Neural cell (in vitro differentiated cells): Measurements from ENCODE around the gene MACROH2A2. TPM values are rescaled to one million over a fixed set of nuclear protein-coding genes. Genes with fewer than 3 reads are reported as not detected.

Experiments used
- H2AFZ ChIP-seq: fragments of 200-600, 300-800 bp; sonication (generic), shearing (Covaris generic); 2 replicates; pipeline ENCODE4 v1.6.0; 2014; ENCODE audit warnings: low read depth, mild to moderate bottlenecking, antibody characterized with exemption, low read length, moderate library complexity
- H3F3A ChIP-seq: fragments of 200-600 bp; shearing (Covaris generic); 2 replicates; pipeline ENCODE4 v1.6.1; 2016; ENCODE audit warnings: mild to moderate bottlenecking, moderate library complexity, mixed read lengths, antibody characterized with exemption, low read length; ENCODE audit not compliant: insufficient read depth, poor library complexity, severe bottlenecking
- H3K27ac ChIP-seq: fragments of 200-600, 300-800 bp; sonication (generic), shearing (Covaris generic); 2 replicates; pipeline ENCODE4 v1.5.1; 2014; ENCODE audit warnings: mild to moderate bottlenecking, low read length, moderate library complexity
- H3K27me3 ChIP-seq: fragments of 300-800, 200-600 bp; sonication (generic), shearing (Covaris generic); 2 replicates; pipeline ENCODE4 v1.6.0; 2014; ENCODE audit warnings: mild to moderate bottlenecking, low read depth, low read length, moderate library complexity; ENCODE audit not compliant: insufficient read depth
- H3K36me3 ChIP-seq: fragments of 300-800, 200-600 bp; sonication (generic), shearing (Covaris generic); 2 replicates; pipeline ENCODE4 v1.5.1; 2014; ENCODE audit warnings: mild to moderate bottlenecking, antibody characterized with exemption, low read length, moderate library complexity; ENCODE audit not compliant: insufficient read depth
- H3K4me2 ChIP-seq: fragments of 300-800, 200-600 bp; sonication (generic), shearing (Covaris generic); 2 replicates; pipeline ENCODE4 v1.6.0; 2014; ENCODE audit warnings: mild to moderate bottlenecking, low read length
- H3K4me3 ChIP-seq: fragments of 300-800, 200-600 bp; sonication (generic), shearing (Covaris generic); 2 replicates; pipeline ENCODE4 v1.5.1; 2014; ENCODE audit warnings: mild to moderate bottlenecking, low read length, moderate library complexity
- H3K79me2 ChIP-seq: fragments of 200-600 bp; shearing (Covaris generic); replicated peaks from 2 replicates; pipeline ENCODE4 v1.6.0; 2014; ENCODE audit warnings: mild to moderate bottlenecking, low read length, moderate library complexity; ENCODE audit not compliant: insufficient read depth
- H3K9ac ChIP-seq: fragments of 300-800, 200-600 bp; sonication (generic), shearing (Covaris generic); 2 replicates; pipeline ENCODE4 v1.6.1; 2016; ENCODE audit warnings: mild to moderate bottlenecking, low read length, mixed read lengths
- H3K9me2 ChIP-seq: fragments of 200-600 bp; shearing (Covaris generic); 2 replicates; pipeline ENCODE4 v1.6.1; 2016; ENCODE audit warnings: mild to moderate bottlenecking, low read length, mixed read lengths; ENCODE audit not compliant: insufficient read depth
- H3K9me3 ChIP-seq: fragments of 200-600, 300-800 bp; sonication (generic), shearing (Covaris generic); 2 replicates; pipeline ENCODE4 v1.6.1; 2016; ENCODE audit warnings: mild to moderate bottlenecking, mixed run types, low read length, moderate library complexity, mixed read lengths
- H4K20me1 ChIP-seq: fragments of 200-600 bp; shearing (Covaris generic); 2 replicates; pipeline ENCODE4 v1.6.1; 2016; ENCODE audit warnings: mild to moderate bottlenecking, mixed run types; ENCODE audit not compliant: insufficient read depth
- CTCF ChIP-seq: fragments of 450-650 bp; IDR thresholded peaks from 2 replicates; pipeline ENCODE4 v1.5.1; 2014; ENCODE audit warnings: antibody characterized with exemption, mild to moderate bottlenecking, moderate library complexity; ENCODE audit not compliant: poor library complexity, severe bottlenecking
- EP300 ChIP-seq: fragments of 450-650 bp; conservative IDR thresholded peaks from 2 replicates; pipeline ENCODE4 v1.6.1; 2014; ENCODE audit warnings: antibody characterized with exemption, mild to moderate bottlenecking, moderate library complexity; ENCODE audit not compliant: poor library complexity, severe bottlenecking
- EZH2 ChIP-seq: fragments of 200-600, 300-800 bp; shearing (Covaris generic), sonication (generic); IDR thresholded peaks from 2 replicates; pipeline ENCODE4 v1.6.1; 2014; ENCODE audit warnings: antibody characterized with exemption, low read length, borderline replicate concordance, mild to moderate bottlenecking; ENCODE audit not compliant: insufficient read depth, poor library complexity, severe bottlenecking
- MXI1 ChIP-seq: fragments of 450-650 bp; conservative IDR thresholded peaks from 2 replicates; pipeline ENCODE4 v1.6.1; 2014; ENCODE audit warnings: antibody characterized with exemption, mild to moderate bottlenecking; ENCODE audit not compliant: poor library complexity, severe bottlenecking
- POLR2AphosphoS5 ChIP-seq: IDR thresholded peaks from 2 replicates; pipeline ENCODE4 v1.6.1; 2012
- RAD21 ChIP-seq: fragments of 450-650 bp; conservative IDR thresholded peaks from 2 replicates; pipeline ENCODE4 v1.6.1; 2014; ENCODE audit warnings: antibody characterized with exemption, mild to moderate bottlenecking, moderate library complexity
- REST ChIP-seq: IDR thresholded peaks from 2 replicates; pipeline ENCODE4 v1.6.1; 2012; ENCODE audit warnings: borderline replicate concordance
- SMC3 ChIP-seq: fragments of 450-650 bp; conservative IDR thresholded peaks from 2 replicates; pipeline ENCODE4 v1.6.1; 2014; ENCODE audit warnings: antibody characterized with exemption, mild to moderate bottlenecking, moderate library complexity; ENCODE audit not compliant: poor library complexity
- TAF1 ChIP-seq: IDR thresholded peaks from 2 replicates; pipeline ENCODE4 v1.6.1; 2012; ENCODE audit warnings: low read depth
- polyA plus RNA-seq: library from polyadenylated mRNA; depleted of rRNA; stranded (reverse); fragments of >200 nt; gene quantifications from 2 replicates; pipeline ENCODE4 v1.2.3, GENCODE V29; 2014

The MACROH2A2 gene
- polyA plus RNA-seq, 1 donor from 2014 or later, result 173 TPM

GRCh38 chr10:70131560-70131937 lies 78.9 kb downstream of the MACROH2A2 start:
- TF ChIP-seq REST (no peak), CTCF (no peak), RAD21 (no peak), EZH2 (no peak), TAF1 (no peak), EP300 (no peak), POLR2AphosphoS5 (no peak), MXI1 (no peak), SMC3 (no peak)

GRCh38 chr10:70132098-70133029 lies 79.7 kb downstream of the MACROH2A2 start, which contains the start of gene AIFM2:
TSS of gene AIFM2 (minus strand) at chr10:70132825. CDS start at chr10:70124084, 8,741 bp downstream.
- Histone ChIP-seq H3K36me3 (no peaks in the 10 kb centered on the region), H3K4me3 (peak within 1 kb of the TSS; percentile 65), H3K79me2 (no peaks in the 10 kb centered on the region), H3K27ac (no peak within 1 kb of the TSS), H3K9me2 (no peaks in the 10 kb centered on the region), H3F3A (no peaks in the 10 kb centered on the region), H3K9me3 (no peaks in the 10 kb centered on the region), H3K27me3 (peaks cover 26% of the 10 kb centered on the region), H2AFZ (no peak within 1 kb of the TSS), H3K9ac (peak within 1 kb of the TSS; percentile 12), H4K20me1 (no peaks in the 10 kb centered on the region), H3K4me2 (no peak within 1 kb of the TSS)
- TF ChIP-seq POLR2AphosphoS5 (no peak), REST (no peak), EZH2 (no peak), SMC3 (no peak), TAF1 (no peak), EP300 (no peak), RAD21 (no peak), MXI1 (no peak), CTCF (no peak)

More at GRCh38 chr10:70131560-70131937, 78.9 kb downstream of the MACROH2A2 start:
- Histone ChIP-seq H3F3A (no peaks in the 10 kb centered on the region), H3K79me2 (no peaks in the 10 kb centered on the region), H3K27ac (no peak overlapping the region), H3K4me2 (no peak overlapping the region), H4K20me1 (no peaks in the 10 kb centered on the region), H3K9ac (no peak overlapping the region), H3K9me2 (no peaks in the 10 kb centered on the region), H3K36me3 (no peaks in the 10 kb centered on the region), H3K4me3 (no peak overlapping the region), H2AFZ (no peak overlapping the region), H3K9me3 (no peaks in the 10 kb centered on the region), H3K27me3 (peaks cover 26% of the 10 kb centered on the region)
